ENCODE results near the gene CACNA1C. TPM values are rescaled to one million over a fixed set of nuclear protein-coding genes. Genes with fewer than 3 reads are reported as not detected.

Gene CACNA1C
- total RNA-seq, 1 experiment from 2014 or later = 1.1 TPM

- Histone ChIP-seq H2BK15ac (ENCODE audit: low read depth, low read length) (no peak overlapping the region), H2AK5ac (ENCODE audit: insufficient read length, low read length) (no peak overlapping the region), H3K79me2 (ENCODE audit: insufficient read depth, low read length) (no peaks in the 10 kb centered on the region), H2AFZ (ENCODE audit: low read length) (no peak overlapping the region), H3K79me1 (ENCODE audit: insufficient read depth, low read depth, low read length, poor library complexity, severe bottlenecking) (no peaks in the 10 kb centered on the region), H3K18ac (ENCODE audit: insufficient read length, low read depth, low read length) (no peak overlapping the region), H2BK20ac (ENCODE audit: low read depth, low read length, poor library complexity, severe bottlenecking) (no peak overlapping the region), H4K91ac (ENCODE audit: insufficient read length, low read depth, low read length) (no peak overlapping the region), H3K14ac (ENCODE audit: insufficient read depth, low read length) (no peak overlapping the region), H3K9me3 (ENCODE audit: control insufficient read depth, low read depth, low read length) (no peaks in the 10 kb centered on the region), H3K27ac (ENCODE audit: insufficient read length, low read depth, low read length) (no peak overlapping the region), H3K23ac (ENCODE audit: insufficient read length, low read depth, low read length) (no peak overlapping the region), H3K4me1 (ENCODE audit: insufficient read depth, low read length) (no peaks in the 10 kb centered on the region), H3K56ac (ENCODE audit: insufficient read length, low read depth, low read length) (no peak overlapping the region), H4K8ac (replicated peaks; ENCODE audit: insufficient read length, low read depth, low read length) (no peak overlapping the region), H3K9ac (ENCODE audit: extremely low read depth, insufficient read length, low read length) (no peak overlapping the region), H3K4me2 (ENCODE audit: insufficient read depth, insufficient read length, low read length) (no peak overlapping the region), H2BK12ac (ENCODE audit: insufficient read length, low read depth, low read length) (no peak overlapping the region), H3K23me2 (ENCODE audit: insufficient read length, low read depth, low read length, poor library complexity, severe bottlenecking) (no peaks in the 10 kb centered on the region), H4K5ac (ENCODE audit: insufficient read length, low read depth, low read length) (no peak overlapping the region), H2BK5ac (ENCODE audit: insufficient read length, low read length) (no peak overlapping the region), H2BK120ac (ENCODE audit: low read depth, low read length, poor library complexity, severe bottlenecking) (no peak overlapping the region), H3T11ph (ENCODE audit: low read length) (no peak overlapping the region), H4K20me1 (ENCODE audit: control insufficient read depth, insufficient read depth, insufficient read length) (no peaks in the 10 kb centered on the region), H3K27me3 (ENCODE audit: insufficient read depth, low read length) (no peaks in the 10 kb centered on the region), H3K4ac (ENCODE audit: low read depth, low read length) (no peak overlapping the region)
- no peak for DNase-seq
- H3K4me3 Mint-ChIP-seq = no peak overlapping the region
- H3K9me3 Mint-ChIP-seq = no peaks in the 10 kb centered on the region
- no peaks in the 10 kb centered on the region; a peak in 1 of 7 replicates for H3K36me3 Mint-ChIP-seq (ENCODE audit: insufficient read depth in 1 of 3, low read depth in 3 of 3)
- TF ChIP-seq CTCF (conservative IDR thresholded peaks at IDR 0.05) = no peak
- peaks cover 2% of the 10 kb centered on the region; the same call in 1 of the 2 replicates for H3K27me3 Mint-ChIP-seq (ENCODE audit: low read depth)
- WGBS (ENCODE audit: extremely low coverage, insufficient read length, low lambda C conversion rate) = no CpG with 5 or more reads among the region's 4 CpGs
- H3K4me1 Mint-ChIP-seq = peaks cover 4% of the 10 kb centered on the region in 2 experiments
- no peak overlapping the region for H3K27ac Mint-ChIP-seq
Observed at GRCh38 chr12:2457933-2458414, 405.2 kb downstream of the CACNA1C start.

Measured in H9 (cell line).